HG02759 (cell line): Measurements from ENCODE around the gene PIK3CG.

Experiments
- ATAC-seq: cut with Tn5 transposase; IDR thresholded peaks from one replicate; pipeline ENCODE4 v1.9.1; 2021; ENCODE audit warnings: mild to moderate bottlenecking, moderate library complexity; ENCODE audit not compliant: unreplicated experiment

PIK3CG gene

DNA sequence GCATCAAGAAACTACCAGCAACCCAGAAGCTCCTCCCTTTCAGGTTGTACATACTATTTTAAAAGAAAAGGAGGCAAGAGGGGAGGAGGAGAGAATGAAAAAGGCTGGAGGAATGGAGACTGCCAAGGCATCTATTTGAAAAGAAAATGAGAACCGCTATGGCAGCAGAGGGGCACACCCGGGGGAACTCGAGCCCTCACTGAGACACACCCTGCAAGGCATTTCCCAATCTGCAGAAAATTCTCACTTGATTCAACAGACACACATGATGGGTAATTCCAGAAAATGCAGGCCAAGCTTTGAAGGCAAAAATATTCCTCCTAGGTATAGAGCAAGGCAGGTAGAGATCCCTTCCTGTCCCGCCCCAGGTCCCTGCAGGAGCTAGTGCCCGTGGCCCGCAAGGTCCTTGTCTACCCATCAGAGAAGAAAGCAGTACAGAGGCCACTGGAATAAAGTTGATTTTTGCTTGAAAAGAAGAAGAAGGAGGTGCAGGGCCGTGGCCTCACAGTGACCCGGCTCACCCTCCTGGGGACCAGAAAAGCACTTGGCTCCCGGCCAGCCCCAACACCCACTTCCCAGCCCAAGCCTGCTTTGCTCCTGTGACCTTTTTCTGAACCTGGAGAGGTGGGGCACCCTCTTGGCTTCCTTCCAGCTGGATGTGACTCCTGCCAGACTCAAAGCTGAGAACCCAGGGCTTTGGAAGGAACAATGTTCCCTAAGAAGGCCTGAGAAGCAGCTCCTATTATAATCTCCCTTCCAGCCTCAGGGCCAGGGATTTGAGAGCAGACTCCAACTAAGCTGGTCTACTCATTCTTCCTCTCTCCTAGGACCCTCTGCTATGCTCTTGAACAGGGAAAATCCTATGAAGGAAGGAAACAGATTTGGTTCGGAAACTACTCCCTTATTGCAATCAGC is 6.2 kb upstream of the PIK3CG start:
- no peak for ATAC-seq

- no peak for ATAC-seq
These were observed 2.6 kb upstream of the PIK3CG start for GRCh38 chr7:106862317-106863089.

GRCh38 chr7:106863274-106863997 is 1.6 kb upstream of the PIK3CG start:
- ATAC-seq: no peak

DNA sequence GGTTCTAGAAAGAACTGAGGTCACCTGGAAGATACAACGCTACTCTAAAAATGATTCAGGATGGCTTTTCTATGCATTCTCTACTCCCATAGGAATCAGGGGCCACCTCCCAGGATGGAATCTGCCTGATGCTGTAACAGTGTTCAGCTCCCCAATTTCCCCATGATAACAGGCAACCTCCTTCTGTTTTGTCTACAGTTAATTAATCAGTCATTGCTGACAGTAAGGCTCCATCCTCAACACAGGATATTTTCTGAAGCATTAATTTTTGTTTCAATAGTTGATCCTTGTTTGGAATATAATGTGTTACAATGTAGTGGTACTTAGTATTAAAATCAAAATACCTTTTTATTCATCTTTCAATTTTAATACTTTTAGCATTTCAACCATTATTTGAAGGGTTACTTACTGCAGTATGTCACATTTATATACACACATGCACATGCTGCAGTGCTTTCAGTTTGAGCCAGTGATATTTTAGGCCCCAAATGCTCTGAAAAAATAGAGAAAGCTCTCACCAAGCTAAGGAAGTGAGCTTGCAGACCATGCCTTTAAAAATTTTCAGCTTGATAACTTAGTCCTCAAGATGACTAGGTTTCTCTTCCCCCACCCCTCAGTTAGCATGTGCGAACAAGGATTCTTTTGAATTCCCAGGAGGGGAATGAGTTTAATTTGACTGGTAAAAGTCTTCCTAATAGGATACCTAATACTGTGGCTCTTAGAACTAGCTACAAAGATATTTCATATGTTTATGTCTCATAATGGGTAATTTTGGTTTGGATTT is 592 bp upstream of the PIK3CG start:
- peak; percentile 36 for ATAC-seq

DNA sequence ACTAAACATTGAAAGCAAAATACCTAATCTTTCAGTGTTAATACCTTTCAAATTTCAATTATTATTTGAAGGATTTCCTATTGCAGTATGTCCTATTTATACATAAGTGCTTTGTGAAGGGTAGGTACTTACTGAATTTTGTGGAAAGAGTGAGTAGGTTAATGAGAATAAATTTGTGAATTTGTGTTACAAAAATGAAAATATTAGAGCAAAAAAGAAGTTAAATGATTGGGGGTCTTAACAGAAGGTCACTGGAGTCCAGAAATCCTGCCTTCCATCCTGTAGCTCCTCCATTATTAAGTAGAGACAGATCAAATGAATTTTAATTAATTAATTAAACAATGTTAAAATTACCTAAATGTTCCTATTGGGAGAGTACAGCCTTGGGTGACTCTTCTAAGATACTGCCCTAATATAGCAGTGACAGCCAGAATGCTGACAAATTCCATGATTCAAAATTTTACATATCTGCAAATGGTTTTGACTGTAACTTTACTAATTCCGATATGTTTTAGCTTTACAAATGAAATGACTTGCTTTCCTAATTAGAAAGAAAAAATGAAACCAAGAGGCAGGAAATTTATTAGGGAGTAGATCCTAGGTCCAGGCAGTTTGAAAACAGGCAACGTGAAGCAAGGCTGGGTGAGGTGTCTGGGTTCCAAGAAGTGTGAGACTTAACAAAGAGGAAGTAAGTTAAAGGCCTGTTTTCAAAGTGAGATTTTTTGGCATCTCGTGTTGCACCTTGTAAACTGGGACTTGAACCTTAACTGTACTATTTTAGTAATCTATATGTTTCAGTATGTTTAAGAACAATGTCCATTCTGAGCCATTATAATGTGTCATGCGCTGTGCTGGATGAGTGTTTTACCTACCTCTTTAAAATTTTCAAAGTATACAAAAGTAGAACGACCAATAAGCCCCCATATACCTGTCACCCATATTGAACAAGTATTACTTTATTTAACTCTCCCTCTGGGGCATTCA is 1.5 kb downstream of the PIK3CG start:
- ATAC-seq: peak; percentile 29

- no peak for ATAC-seq
These were observed 2.7 kb downstream of the PIK3CG start for GRCh38 chr7:106867641-106868351.

GRCh38 chr7:106868364-106868763 is 3.3 kb downstream of the PIK3CG start:
- no peak for ATAC-seq

DNA sequence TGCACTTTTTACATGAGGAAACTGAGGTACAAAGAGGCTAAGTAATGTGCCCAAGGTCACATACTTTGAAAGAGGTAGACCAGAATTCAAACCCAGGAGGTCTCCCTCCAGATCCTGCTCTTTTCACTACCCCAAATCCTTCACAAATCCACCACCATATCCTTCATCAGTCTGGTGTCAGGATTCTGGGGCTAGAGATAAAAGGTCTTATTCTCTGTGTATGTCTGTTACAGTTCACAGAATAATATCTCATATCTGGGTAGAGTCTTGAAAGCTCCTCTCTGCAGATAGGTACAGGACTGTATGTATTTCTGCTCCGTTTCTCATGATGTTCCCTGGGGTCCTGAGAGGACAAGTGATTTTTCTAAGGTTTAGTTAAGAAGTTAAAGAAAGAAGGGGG is 4.9 kb downstream of the PIK3CG start:
- ATAC-seq: no peak

- ATAC-seq: no peak
These were observed 5.4 kb downstream of the PIK3CG start for GRCh38 chr7:106870528-106870927.

- peak; percentile 85 for ATAC-seq
These were observed 5.9 kb downstream of the PIK3CG start for GRCh38 chr7:106870983-106871410.

DNA sequence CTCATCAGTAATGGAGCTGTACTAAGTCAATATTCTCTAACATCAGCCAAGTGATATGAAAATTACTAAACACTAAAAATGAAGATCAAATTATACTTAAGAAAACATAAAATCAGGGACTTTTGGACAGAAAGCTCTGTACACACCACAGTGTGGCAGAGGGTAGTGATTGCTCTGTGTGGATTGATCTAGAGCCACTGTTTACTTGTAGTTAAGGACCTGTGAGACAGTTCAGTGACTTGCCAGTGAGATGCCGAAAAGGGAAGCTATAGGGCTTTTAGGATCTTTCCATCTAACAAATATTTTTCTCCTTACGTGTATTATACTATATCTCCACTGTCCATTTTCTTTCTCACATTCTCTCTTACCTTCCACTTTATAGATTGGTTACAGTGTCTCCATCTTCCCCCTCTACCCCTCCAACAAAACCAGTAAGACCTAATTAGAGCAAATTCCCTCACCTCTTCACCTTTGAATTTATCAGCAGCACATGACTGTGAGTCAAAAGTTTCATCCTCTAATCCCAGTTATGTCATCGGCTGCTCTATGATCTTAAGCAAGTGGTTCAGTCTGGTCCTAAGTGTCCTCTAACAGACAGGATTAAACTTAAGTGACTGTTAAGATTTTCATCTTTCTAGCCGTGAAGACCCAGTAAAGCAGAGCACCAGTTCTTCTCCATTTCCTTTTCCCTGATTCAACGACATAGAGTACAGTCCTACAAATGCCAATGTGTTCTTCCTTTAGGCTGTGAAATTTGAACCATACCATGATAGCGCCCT is 6.9 kb downstream of the PIK3CG start:
- no peak for ATAC-seq

GRCh38 chr7:106872763-106873162 is 7.7 kb downstream of the PIK3CG start:
- no peak for ATAC-seq

DNA sequence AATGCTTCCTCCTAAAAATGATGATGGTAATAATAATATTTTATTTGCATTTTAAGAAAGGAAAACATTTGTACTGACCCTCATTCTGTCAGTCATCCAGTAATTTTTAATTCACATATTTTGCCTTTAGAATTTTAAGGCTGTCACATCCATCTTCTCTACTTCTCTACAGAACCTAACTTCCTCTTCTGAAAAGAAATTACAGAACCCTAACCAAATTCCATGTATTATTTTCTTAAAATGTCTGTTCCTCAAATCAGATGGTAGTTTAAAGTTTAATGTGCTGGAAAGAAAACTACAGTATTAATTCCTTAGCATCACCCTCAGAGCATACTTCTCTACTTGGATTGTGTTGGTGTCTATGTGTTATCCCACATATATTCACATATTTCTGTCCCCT is 9.0 kb downstream of the PIK3CG start:
- no peak for ATAC-seq

DNA sequence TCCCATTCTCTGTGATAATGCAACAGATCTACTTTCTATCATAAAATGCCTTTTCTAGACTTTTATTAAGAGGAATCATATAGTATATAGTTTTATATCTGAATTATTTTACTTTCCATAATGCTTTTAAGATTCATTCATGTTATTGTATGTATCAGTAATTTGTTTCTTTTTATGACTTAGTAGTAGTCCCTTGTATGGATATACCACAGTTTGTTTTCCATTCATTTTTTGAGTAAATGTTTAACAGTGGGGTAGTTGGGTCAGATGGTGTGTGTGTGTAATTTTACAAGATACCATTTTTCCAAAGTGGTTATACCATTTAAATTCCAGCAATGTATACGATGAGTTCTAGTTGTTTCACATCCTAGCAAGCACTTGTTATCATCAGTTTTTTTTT is 10.4 kb downstream of the PIK3CG start:
- no peak for ATAC-seq

GRCh38 chr7:106878748-106879439 is 13.8 kb downstream of the PIK3CG start:
- ATAC-seq: no peak

DNA sequence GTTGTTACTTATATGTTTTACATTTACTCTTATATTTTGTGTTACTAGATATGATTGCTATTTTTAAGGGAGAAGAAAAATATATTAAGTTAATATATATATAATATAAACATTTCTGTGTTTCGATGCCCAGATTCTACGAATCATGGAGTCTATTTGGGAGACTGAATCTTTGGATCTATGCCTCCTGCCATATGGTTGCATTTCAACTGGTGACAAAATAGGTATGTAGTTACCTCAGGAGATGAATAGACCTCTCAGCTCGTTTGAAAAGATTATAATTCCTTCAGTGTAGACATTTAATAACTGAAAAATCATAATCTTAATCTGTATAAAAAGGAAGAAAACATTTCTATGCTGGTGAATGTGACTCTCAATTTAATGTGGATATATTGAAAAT is 16.9 kb downstream of the PIK3CG start:
- ATAC-seq: no peak

GRCh38 chr7:106883456-106884026 is 18.5 kb downstream of the PIK3CG start:
- peak; percentile 69 for ATAC-seq
